HCT116 (cell line): ENCODE data around the gene ERVH48-1. TPM values are rescaled to one million over a fixed set of nuclear protein-coding genes. Genes with fewer than 3 reads are reported as not detected.
A peak's percentile ranks its signal among the peaks of the same experiment; 100 is the strongest.

Experiments used
- ATAC-seq: fragments of 200-7000 bp; cut with Tn5 transposase; 2 replicates; pipeline ENCODE4 v1.9.1; 2020; ENCODE audit warnings: mild to moderate bottlenecking, moderate library complexity
- BruUV-seq: library from RNA; stranded (reverse); fragments of 400-500 nt; replicated peaks from 2 replicates; lab custom pipeline; 2021; lab: Mats Ljungman, UMichigan
- CTCF ChIA-PET: fragments of 300-600 bp; sonication (Branson Sonifier 250); formaldehyde crosslinking; loops from one replicate; lab custom pipeline; 2021; ENCODE audit warnings: antibody characterized with exemption; lab: Charles Lee
- POLR2A ChIA-PET: fragments of 300-600, 350-600 bp; sonication (Branson Sonifier 250); formaldehyde crosslinking; loops from one replicate; lab custom pipeline; 2021; ENCODE audit warnings: antibody characterized with exemption; lab: Charles Lee
- RAD21 ChIA-PET, 2 experiments: fragments of 300-600 bp; sonication (Branson Sonifier 250); formaldehyde crosslinking; loops; one replicate each; lab custom pipeline; 2023; ENCODE audit warnings: low total read pairs in 2 of 2; ENCODE audit not compliant: uncharacterized antibody in 2 of 2, unreplicated experiment in 2 of 2, low non-redundant PET in 1 of 2; lab: Charles Lee
- DNase-seq: peaks from one replicate; pipeline ENCODE4 v3.0.0-alpha.2; 2010; ENCODE audit warnings: low read depth, low spot score
- H2AFZ ChIP-seq: fragments of 200-600 bp; shearing (Covaris generic), sonication (generic); 2 replicates; pipeline ENCODE4 v1.6.1; 2017; ENCODE audit warnings: low read depth, mixed run types, mixed read lengths, antibody characterized with exemption, low read length; ENCODE audit not compliant: poor library complexity, severe bottlenecking
- H3K27ac ChIP-seq: 2 replicates; pipeline ENCODE4 v1.5.1; 2012; ENCODE audit warnings: low read depth, low read length
- H3K27me3 ChIP-seq: fragments of 200-600 bp; sonication (generic); 2 replicates; pipeline ENCODE4 v1.6.1; 2016; ENCODE audit warnings: mixed run types, low read length, mixed read lengths; ENCODE audit not compliant: insufficient read depth
- H3K36me3 ChIP-seq, 2 experiments: fragments of 200-500 bp in 1 of 2; fragments of 200-600 bp in 1 of 2; sonication (Bioruptor generic) in 1 of 2; sonication (generic) in 1 of 2; 2 replicates each; pipeline versions ENCODE4 v1.5.1 to v1.6.1; 2014 to 2016; ENCODE audit warnings: low read length in 2 of 2, inconsistent platforms in 1 of 2, mixed read lengths in 1 of 2, mixed run types in 1 of 2; ENCODE audit not compliant: insufficient read depth in 2 of 2, control insufficient read depth in 1 of 2
- H3K4me1 ChIP-seq, 2 experiments: fragments of 200-600 bp in 1 of 2; sonication (generic) in 1 of 2; 2 replicates each; pipeline versions ENCODE4 v1.5.1 to v1.6.1; 2012 to 2017; ENCODE audit warnings: low read length in 2 of 2, inconsistent platforms in 1 of 2, mild to moderate bottlenecking in 1 of 2, mixed read lengths in 1 of 2, mixed run types in 1 of 2, moderate library complexity in 1 of 2; ENCODE audit not compliant: insufficient read depth in 2 of 2, control insufficient read depth in 1 of 2
- H3K4me2 ChIP-seq: fragments of 200-600 bp; sonication (generic); 2 replicates; pipeline ENCODE4 v1.6.1; 2017; ENCODE audit warnings: mixed run types, low read length, mixed read lengths
- H3K4me3 ChIP-seq, 2 experiments: fragments of 200-600 bp in 1 of 2; sonication (generic) in 1 of 2; replicated peaks in 1 of 2; 2 replicates each; pipeline ENCODE4 v1.5.1; 2011 to 2016; ENCODE audit warnings: low read length in 2 of 2, control low read depth in 1 of 2, low read depth in 1 of 2, mild to moderate bottlenecking in 1 of 2, mixed read lengths in 1 of 2, mixed run types in 1 of 2
- H3K79me2 ChIP-seq: fragments of 200-600 bp; sonication (generic); 2 replicates; pipeline ENCODE4 v1.6.1; 2017; ENCODE audit warnings: mild to moderate bottlenecking, mixed run types, low read length, moderate library complexity, mixed read lengths; ENCODE audit not compliant: insufficient read depth
- H3K9ac ChIP-seq: fragments of 200-600 bp; sonication (generic); 2 replicates; pipeline ENCODE4 v1.6.1; 2016; ENCODE audit warnings: low read length, mixed read lengths
- H3K9me2 ChIP-seq: fragments of 200-600 bp; sonication (generic), shearing (Covaris generic); 2 replicates; pipeline ENCODE4 v1.6.1; 2017; ENCODE audit warnings: mixed run types, mild to moderate bottlenecking, moderate library complexity; ENCODE audit not compliant: insufficient read depth
- H3K9me3 ChIP-seq, 2 experiments: fragments of 200-500 bp in 1 of 2; fragments of 200-600 bp in 1 of 2; sonication (Bioruptor generic) in 1 of 2; sonication (generic) in 1 of 2; 2 replicates each; pipeline ENCODE4 v1.6.1; 2014 to 2017; ENCODE audit warnings: low read length in 2 of 2, mixed read lengths in 2 of 2, inconsistent platforms in 1 of 2, low read depth in 1 of 2, mild to moderate bottlenecking in 1 of 2, mixed run types in 1 of 2, moderate library complexity in 1 of 2; ENCODE audit not compliant: control insufficient read depth in 1 of 2, insufficient read depth in 1 of 2
- H4K20me1 ChIP-seq: fragments of 200-600 bp; sonication (generic), shearing (Covaris generic); 2 replicates; pipeline ENCODE4 v1.6.1; 2017; ENCODE audit warnings: mixed run types, mild to moderate bottlenecking, moderate library complexity; ENCODE audit not compliant: insufficient read depth
- ATF3 ChIP-seq: IDR thresholded peaks from 2 replicates; pipeline ENCODE4 v1.6.1; 2012
- CEBPB ChIP-seq: IDR thresholded peaks from 2 replicates; pipeline ENCODE4 v1.6.1; 2012; ENCODE audit warnings: low read depth
- CTCF ChIP-seq, 3 experiments: fragments of 200-600 bp in 1 of 3; sonication (generic) in 1 of 3; IDR thresholded peaks in 2 of 3; conservative IDR thresholded peaks in 1 of 3; 2 replicates each; pipeline ENCODE4 v1.5.1; 2012 to 2017; ENCODE audit warnings: low read depth in 2 of 3, low read length in 2 of 3, antibody characterized with exemption in 1 of 3, borderline replicate concordance in 1 of 3, control low read depth in 1 of 3, mild to moderate bottlenecking in 1 of 3, mixed read lengths in 1 of 3, mixed run types in 1 of 3, moderate library complexity in 1 of 3; ENCODE audit not compliant: insufficient read depth in 1 of 3
- EGR1 ChIP-seq: IDR thresholded peaks from 2 replicates; pipeline ENCODE4 v1.6.1; 2012; ENCODE audit warnings: low read depth
- EZH2 ChIP-seq: fragments of 200-600 bp; sonication (generic); IDR thresholded peaks from 2 replicates; pipeline ENCODE4 v1.6.1; 2017; ENCODE audit warnings: antibody characterized with exemption, mixed run types
- MAX ChIP-seq: IDR thresholded peaks from 2 replicates; pipeline ENCODE4 v1.6.1; 2012
- POLR2AphosphoS5 ChIP-seq: IDR thresholded peaks from 2 replicates; pipeline ENCODE4 v1.6.1; 2011; ENCODE audit warnings: mild to moderate bottlenecking, low read depth, low read length, moderate library complexity
- RAD21 ChIP-seq: IDR thresholded peaks from 2 replicates; pipeline ENCODE4 v1.6.1; 2012; ENCODE audit warnings: low read depth, mild to moderate bottlenecking
- SP1 ChIP-seq: IDR thresholded peaks from 2 replicates; pipeline ENCODE4 v1.6.1; 2012; ENCODE audit warnings: low read depth
- TCF7L2 ChIP-seq: IDR thresholded peaks from 2 replicates; pipeline ENCODE4 v1.7.0; 2011; ENCODE audit warnings: borderline replicate concordance, inconsistent platforms; ENCODE audit not compliant: insufficient read depth, insufficient read length; ENCODE audit errors: extremely low read depth
- YY1 ChIP-seq: IDR thresholded peaks from 2 replicates; pipeline ENCODE4 v1.6.1; 2011; ENCODE audit warnings: low read length, low read depth, moderate library complexity, mild to moderate bottlenecking; ENCODE audit not compliant: insufficient replicate concordance; ENCODE audit errors: extremely low read depth
- ZFX ChIP-seq: fragments of 450-650 bp; IDR thresholded peaks from 2 replicates; pipeline ENCODE4 v1.6.1; 2017
- ZNF274 ChIP-seq: fragments of 200-500 bp; sonication (Bioruptor generic); IDR thresholded peaks from 2 replicates; pipeline ENCODE4 v1.6.1; 2014; ENCODE audit warnings: mild to moderate bottlenecking, low read depth, low read length, inconsistent platforms
- intact Hi-C: fragments of 100-400 bp; cut with micrococcal nuclease; formaldehyde crosslinking; loops from 2 replicates; pipeline ENCODE4 v1.10.0; 2022
- total RNA-seq: library from RNA; stranded (reverse); gene quantifications from one replicate; pipeline ENCODE4 v1.2.1, GENCODE V29; 2021; ENCODE audit not compliant: unreplicated experiment

The ERVH48-1 gene
- total RNA-seq, 1 experiment from 2014 or later: not detected

GRCh38 chr21:42880352-42880751, 45.1 kb downstream of the ERVH48-1 start:
- H3K27me3 ChIP-seq: no peaks in the 10 kb centered on the region
- BruUV-seq: no TSS peak
- peak overlapping the region; percentile 79 to 90 for H3K4me3 ChIP-seq

GRCh38 chr21:42878993-42879787, 46.2 kb downstream of the ERVH48-1 start, which contains the start of gene WDR4:
WDR4 (minus strand) TSS chr21:42879539; CDS start chr21:42879495, 44 bp downstream.
- BruUV-seq: no TSS peak
- Histone ChIP-seq H4K20me1 (no peaks in the 10 kb centered on the region), H3K9me2 (no peaks in the 10 kb centered on the region), H3K4me1 (peaks cover 10 to 21% of the 10 kb centered on the region in 2 experiments), H2AFZ (peak within 1 kb of the TSS; percentile 7), H3K36me3 (peaks cover 9 to 30% of the 10 kb centered on the region in 2 experiments), H3K4me2 (peak within 1 kb of the TSS; percentile 90), H3K9ac (peak within 1 kb of the TSS; percentile 94), H3K4me3 (peak within 1 kb of the TSS; percentile 79 to 90), H3K9me3 (no peaks in the 10 kb centered on the region; a peak in 1 of 4 replicates), H3K79me2 (peaks cover 65% of the 10 kb centered on the region), H3K27me3 (no peaks in the 10 kb centered on the region), H3K27ac (peak within 1 kb of the TSS; percentile 82)
- DNase-seq (peak; percentile 93), ATAC-seq (peak; percentile 90)
- ChIA-PET CTCF (no interaction called here), POLR2A (interaction anchor here (1.1 kb wide), 1 partner anchor 14 kb away, joined by 4 read pairs; the partner anchor contains the start of gene NDUFV3), RAD21 (no interaction called here)
- intact Hi-C loops: no loop called here
- TF ChIP-seq YY1 (peak; percentile 83), EZH2 (no peak), ATF3 (no peak), RAD21 (no peak), TCF7L2 (peak; percentile 36), SP1 (no peak), MAX (no peak), EGR1 (no peak), CEBPB (no peak), ZFX (peak; percentile 43; the same call in 1 of the 2 replicates), POLR2AphosphoS5 (peak; percentile 93), CTCF (IDR thresholded peaks at IDR 0.05 in 2 of 3, conservative IDR thresholded peaks at IDR 0.05 in 1 of 3; ENCODE audit: borderline replicate concordance in 1 of 3, insufficient read depth in 1 of 3, low read depth in 2 of 3, low read length in 2 of 3) (no peak)

More at GRCh38 chr21:42880352-42880751, 45.1 kb downstream of the ERVH48-1 start:
- no peak for ATAC-seq
- H4K20me1 ChIP-seq: no peaks in the 10 kb centered on the region
- no peaks in the 10 kb centered on the region for H3K9me2 ChIP-seq
- H2AFZ ChIP-seq: no peak overlapping the region
- ChIA-PET CTCF (no interaction called here), RAD21 (no interaction called here)
- H3K79me2 ChIP-seq: peaks cover 53% of the 10 kb centered on the region
- peaks cover 9 to 24% of the 10 kb centered on the region in 2 experiments for H3K36me3 ChIP-seq
- H3K27ac ChIP-seq: no peak overlapping the region; the same call in 1 of the 2 replicates
- DNase-seq: no peak
- peak overlapping the region; percentile 90 for H3K4me2 ChIP-seq
- no peak for TF ChIP-seq ZNF274
- TF ChIP-seq, all 23 proteins: peak for 0
- intact Hi-C loops: no loop called here
- POLR2A ChIA-PET: no interaction called here
- peak overlapping the region; percentile 94 for H3K9ac ChIP-seq
- no peaks in the 10 kb centered on the region; a peak in 1 of 4 replicates for H3K9me3 ChIP-seq
- peaks cover 10 to 21% of the 10 kb centered on the region in 2 experiments for H3K4me1 ChIP-seq
